ACHN (cell line): Measurements from ENCODE around the gene MRPL48.
"Not testable (repeated sequence)": the region's sequence is repeated elsewhere in the genome, so short reads cannot be mapped to it uniquely, and the experiment has no call there.

ENCODE experiments used
- DNase-seq: peaks from one replicate; pipeline ENCODE4 v3.0.0-alpha.2; 2015
- in situ Hi-C: cut with HindIII; loops from 2 replicates; pipeline ENCODE4 v1.10.0; 2017; ENCODE audit warnings: low sequenced_read_pairs, low pct_ligation_motif_present, low pct_unique_long_range_greater_than_20kb

The MRPL48 gene

DNA sequence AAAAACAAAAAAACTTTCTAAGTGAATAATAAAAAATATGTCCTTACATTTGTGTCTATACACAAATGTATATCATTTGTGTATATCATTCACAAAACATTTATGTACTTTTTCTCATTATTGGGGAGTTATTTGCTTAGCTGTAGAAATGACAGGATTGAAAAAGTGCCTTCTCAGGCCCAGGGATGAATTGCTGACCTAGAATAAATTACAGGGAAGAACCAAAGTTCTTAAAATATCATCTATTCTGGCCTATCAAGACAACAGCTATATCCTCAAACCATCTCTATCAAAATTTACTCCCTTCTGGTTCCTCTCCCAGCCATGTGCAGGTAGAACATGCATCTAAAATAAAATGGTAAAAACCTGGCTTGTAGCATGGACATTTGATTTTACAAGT, 24.9 kb upstream of the MRPL48 start:
- in situ Hi-C loops: no loop called here
- no peak for DNase-seq

DNA sequence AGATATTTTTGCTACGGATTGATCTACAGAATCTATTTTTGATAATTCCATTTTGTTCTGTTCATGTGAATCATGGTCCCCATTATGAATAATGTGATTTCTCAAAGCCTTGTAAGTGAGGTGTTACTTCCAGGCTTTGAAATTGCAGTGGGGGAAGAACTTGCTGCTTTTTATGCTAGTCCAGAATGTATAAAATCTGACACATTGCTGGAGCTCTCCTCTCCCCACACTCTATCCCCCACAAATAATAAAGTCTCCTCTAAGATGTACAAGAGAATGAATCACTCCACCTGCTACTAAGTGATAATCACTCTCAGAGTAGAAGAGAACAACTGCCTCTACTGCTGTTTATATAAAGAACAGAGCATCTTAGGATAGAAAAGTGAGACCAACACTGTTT, 20.9 kb upstream of the MRPL48 start:
- DNase-seq: no peak
- in situ Hi-C loops: no loop called here

DNA sequence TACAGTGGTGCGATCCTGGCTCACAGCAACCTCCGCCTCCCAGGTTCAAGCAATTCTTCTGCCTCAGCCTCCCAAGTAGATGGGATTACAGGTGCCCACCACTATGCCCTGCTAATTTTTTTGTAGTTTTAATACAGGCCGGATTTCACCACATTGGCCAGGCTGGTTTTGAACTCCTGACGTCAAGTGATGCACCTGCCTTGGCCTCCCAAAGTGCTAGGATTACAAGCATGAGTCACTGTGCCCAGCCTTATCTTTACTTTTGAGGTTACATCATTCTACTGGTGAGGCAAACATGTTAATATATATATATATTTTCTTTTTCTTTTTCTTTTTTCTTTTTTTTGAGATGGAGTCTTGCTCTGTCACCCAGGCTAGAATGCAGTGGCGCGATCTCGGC, 16.9 kb upstream of the MRPL48 start:
- in situ Hi-C loops, DNase-seq: not testable (repeated sequence)

DNA sequence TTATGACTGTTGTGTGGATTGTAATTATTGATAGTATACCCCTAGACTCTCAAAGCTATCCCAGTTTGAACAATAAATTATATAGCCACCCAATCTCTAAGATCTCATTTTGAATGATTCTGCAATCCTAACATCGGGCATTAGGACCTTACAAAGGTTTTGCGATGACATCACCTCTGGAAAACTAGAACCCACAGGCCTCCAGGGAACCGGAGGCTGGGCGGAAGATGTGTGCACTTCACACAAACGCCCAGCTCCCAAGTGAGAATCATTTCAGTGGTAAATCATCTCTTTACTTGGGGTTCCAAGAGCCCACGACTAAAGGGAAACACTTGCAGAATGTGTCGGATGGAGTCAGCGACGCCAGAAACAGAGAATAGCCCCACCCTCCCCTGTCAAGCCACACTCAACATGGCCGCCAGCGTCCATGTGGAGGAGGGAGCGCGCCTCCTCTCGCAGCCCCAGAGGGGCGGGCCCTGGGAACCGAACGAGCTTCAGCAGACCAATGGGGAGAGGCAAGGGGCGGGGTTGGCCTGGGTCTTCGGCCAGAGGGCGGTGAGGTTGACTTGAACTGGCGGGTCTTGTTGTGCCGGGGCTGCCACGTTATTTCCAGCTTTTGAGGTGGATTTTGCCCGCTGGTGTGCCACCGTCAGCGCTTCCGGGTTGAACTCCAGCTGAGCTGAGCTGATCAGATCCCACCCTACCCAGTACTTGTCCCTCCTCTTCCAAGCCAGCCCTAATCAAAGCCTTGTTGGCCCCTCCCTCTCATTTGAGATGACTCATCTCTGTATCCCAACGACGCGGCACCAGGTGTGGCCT, 8.4 kb upstream of the MRPL48 start:
- in situ Hi-C loops: no loop called here
- DNase-seq: peak; percentile 96

DNA sequence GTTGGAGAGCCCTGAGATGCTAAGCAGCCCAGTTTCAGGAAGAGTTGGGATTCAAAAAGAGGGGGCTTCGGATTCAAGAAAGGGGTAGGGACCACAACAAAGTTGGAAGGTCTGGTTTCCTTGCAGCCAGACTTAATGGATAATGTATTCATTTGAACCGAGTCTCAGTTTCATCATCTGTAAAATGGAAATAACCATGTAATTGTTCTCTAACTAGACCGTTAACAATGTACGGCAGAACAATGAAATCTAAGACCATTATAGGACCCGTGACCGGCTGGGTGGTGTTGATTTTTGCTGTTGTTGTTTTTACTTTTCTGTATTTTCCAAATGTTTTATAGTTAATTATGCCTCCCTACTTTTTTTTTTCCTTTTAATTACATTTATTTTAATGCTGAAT, 6.4 kb upstream of the MRPL48 start:
- in situ Hi-C loops: no loop called here
- no peak for DNase-seq

DNA sequence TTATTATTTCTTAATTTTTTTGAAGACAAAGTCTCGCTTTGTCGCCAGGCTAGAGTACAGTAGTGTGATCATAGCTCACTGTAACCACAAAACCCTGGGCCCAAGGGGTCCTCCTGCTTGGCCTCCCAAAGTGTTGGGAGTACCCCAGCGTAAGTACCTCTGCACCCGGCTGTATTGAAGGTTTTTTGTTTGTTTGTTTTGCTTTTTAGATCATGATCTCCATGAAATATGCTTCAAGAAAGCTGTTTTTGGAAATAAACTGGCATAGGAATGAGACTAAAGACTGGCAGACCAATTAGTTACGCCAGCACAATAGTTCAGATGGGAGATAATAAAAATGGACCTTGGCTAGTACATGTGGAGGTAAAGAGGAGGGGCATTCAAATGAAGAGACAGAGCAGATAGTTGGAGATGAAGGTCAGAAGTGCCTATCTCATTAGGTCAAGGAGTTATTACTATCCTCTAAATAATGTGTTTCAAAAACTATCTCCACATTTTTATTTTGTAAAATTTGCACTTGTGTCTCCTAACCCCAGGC, 4.1 kb upstream of the MRPL48 start:
- no peak for DNase-seq
- in situ Hi-C loops: no loop called here

DNA sequence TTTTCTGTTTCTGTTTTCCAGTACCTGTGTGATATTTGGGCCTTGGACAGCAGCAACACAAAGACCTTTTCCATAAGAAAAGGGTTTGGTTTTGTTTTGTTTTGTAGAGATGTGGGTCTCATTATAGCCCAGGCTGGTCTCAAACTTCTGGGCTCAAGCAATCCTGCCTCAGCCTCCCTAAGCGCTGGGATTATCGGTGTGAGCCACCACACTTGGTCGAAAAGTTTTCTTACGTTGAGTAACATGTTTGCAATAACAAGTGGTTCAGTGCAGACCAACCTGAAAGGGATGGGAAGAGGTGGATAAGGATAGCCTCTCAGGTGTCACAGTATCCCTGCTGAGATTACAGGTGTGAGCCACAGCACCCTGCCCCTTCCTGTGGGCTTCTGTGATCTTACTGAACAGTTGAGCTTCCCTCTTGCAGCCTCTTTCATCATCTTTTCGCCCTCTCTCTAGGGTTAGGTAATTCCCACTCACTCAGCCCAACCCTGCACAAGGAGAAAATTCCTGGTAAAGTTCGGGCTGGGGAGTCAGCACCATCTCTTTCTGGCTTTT, 3.5 kb upstream of the MRPL48 start:
- in situ Hi-C loops: no loop called here
- DNase-seq: peak; percentile 30

DNA sequence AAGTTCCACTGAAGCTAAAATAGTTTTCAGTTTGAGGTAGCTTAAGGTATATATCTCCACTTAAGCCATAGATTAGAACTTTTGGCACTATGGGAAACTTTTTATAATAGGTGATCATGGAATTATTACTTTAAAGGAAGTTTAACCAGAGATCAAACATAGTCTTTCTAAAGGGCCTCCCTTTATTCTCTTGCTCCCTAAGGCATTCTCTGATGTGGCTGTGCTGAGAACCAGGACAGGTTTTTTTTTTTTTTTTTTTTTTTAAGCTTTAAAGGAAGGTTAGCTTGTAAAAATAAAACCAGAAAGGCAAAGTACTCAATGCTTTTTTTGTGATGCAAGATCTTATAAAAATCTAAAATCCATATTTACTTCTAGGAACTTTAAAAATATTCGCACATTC, 2.9 kb upstream of the MRPL48 start:
- no peak for DNase-seq
- in situ Hi-C loops: no loop called here

DNA sequence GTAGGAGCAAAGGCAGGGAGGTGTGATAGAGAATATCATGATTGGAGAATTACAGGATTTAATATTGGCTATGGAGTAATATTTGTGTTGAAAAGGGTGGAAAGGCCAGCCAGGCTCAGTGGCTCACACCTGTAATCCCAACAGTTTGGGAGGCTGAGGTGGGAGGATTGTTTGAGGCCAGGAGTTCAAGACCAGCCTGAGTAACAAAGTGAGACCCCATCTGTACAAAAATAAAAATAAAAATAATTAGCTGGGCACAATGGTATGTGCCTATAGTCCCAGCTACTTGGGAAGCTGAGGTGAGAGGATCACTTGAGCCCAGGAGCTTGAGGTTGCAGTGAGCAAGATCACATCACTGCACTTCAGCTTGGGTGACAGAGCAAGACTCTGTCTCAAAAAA, 2.2 kb upstream of the MRPL48 start:
- DNase-seq, in situ Hi-C loops: not testable (repeated sequence)

DNA sequence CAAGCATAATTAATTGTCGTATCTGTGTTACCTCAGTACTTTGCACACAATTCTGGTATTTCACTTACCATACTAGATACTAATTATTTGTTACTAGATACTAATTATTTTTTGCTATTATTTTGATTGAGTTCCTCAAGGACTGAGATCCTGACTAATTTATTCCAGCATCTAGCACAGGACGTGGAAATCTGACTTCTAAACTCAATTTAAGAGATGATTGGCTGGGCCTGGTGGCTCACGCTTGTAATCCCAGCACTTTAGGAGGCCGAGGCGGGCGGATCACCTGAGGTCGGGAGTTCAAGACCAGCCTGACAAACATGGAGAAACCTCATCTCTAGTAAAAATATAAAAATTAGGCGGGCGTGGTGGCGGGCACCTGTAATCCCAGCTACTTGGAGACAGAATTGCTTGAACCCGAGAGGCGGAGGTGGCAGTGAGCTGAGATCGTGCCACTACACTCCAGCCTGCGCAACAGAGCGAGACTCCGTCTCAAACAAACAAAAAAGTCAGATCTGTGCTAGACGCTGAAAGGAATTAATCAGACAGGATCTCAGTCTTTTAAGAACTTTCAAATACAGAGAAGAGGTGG, 527 bp upstream of the MRPL48 start:
- DNase-seq: peak; percentile 7

DNA sequence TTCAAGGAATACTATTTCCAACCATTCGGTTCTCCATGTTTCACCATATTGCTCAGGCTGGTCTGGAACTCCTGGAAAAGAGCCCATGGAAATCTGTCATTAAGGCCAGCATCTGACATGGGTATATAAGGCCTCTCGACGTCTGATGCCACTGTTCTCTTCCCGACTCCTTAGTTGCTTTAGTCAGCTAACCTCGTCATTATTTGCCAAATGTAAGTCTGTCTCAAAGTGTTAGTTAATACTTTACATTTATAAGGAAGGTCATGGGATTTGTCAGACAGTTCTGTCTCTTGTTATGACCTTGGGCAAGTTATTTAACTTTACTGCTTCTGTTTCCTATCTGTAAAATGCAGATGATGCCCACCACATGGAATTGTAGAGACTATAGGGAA, 1.6 kb downstream of the MRPL48 start:
- in situ Hi-C loops: no loop called here

More for the DNA sequence above, 527 bp upstream of the MRPL48 start:
- in situ Hi-C loops: no loop called here

DNA sequence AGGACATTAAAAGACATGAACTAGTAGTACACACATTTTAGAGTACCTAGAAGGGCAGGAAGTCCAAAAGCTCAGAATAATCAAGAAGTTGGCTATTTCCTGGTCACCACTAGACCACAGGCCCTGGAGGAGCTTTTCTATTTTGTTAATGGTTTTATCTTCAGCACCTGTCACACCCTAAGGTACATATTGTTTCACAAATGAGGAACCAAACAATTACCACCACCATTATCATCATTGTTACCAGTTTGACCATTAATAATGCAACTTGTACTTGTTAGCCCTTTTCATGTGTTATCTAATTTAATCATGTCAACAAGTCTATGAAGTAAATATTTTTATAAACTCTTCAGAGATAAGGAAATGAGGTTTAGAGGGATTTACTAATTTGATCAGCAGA, 4.9 kb downstream of the MRPL48 start:
- in situ Hi-C loops: no loop called here
- DNase-seq: no peak

More for the DNA sequence above, 1.6 kb downstream of the MRPL48 start:
- DNase-seq: no peak

DNA sequence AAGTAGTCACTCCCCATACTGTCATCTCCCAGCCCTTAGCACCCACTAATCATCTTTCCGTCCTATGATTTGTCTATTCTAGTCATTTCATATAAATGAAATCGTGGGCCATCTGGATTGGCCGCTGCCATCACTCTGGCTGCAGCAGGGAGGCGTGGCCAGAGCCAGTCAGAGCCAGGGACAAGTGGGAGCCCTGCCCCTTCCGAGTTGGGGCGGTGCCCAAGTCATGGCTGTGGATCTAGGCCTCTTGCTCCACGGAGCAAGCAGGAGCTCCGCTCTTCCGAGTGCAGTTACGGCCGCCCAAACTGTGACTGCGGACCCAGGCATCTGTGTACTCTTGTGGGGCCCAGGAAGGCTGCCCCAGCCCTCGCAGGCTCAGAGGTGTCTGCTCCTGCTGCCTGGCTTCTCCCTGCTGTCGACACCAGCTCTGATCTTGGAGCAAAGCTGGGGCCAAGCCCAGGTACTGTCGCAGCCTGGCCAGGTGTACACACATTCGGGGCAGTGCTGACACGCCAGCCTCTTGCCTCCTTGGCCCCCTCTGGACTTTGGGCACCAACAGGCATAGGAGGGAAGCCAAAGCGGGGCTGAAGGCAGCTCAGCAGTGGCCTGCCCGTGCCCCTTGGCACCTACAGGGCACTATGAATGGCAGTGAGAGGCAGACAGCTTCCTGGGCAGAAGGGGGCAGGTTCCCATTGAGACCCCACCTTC, 8.4 kb downstream of the MRPL48 start:
- in situ Hi-C loops: no loop called here
- DNase-seq: no peak

DNA sequence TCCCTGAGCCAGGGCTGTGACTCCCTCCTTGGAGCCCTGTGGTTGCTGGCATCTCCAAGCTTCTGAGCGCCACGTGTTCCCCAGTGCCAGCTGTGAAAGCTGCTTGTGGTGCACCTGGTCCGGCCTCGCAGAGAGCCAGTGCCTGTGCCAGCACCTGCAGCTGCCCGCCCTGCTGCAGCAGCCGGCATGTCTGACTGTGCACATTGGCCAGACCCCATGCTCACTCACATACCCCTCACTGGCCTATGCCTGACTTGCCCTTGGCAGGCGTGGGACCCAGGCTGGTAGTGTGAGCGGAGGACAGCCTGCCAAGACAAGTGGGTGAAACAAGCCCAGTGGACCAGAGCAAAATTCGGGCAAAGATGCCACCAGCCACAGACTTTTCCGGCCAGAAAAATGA, 9.8 kb downstream of the MRPL48 start:
- in situ Hi-C loops: no loop called here
- DNase-seq: no peak

DNA sequence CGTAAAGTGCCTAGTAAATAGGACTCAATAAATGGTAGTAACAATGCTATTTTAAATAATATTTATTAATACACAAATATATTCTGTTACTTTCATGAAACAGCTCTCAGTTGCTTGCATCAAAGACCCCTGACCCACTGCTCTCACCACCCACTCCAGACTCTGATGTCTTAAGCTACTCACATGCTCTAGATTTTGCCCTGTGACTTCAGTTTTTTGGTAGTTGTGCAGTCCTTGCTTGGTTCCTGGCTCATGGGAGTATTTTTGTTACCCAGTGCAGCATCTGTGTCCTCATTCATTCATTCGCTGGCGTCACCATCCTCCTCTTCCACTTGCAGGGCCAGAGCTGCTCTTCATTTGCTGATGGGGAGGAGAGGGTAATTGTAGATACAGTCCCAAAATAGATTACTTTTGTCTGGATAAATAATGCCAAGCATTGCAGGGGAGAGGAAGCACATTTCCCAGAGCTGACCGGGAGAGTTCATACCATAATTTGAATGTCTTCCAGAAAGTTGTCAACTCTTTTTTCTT, 12.7 kb downstream of the MRPL48 start:
- no peak for DNase-seq
- in situ Hi-C loops: no loop called here

DNA sequence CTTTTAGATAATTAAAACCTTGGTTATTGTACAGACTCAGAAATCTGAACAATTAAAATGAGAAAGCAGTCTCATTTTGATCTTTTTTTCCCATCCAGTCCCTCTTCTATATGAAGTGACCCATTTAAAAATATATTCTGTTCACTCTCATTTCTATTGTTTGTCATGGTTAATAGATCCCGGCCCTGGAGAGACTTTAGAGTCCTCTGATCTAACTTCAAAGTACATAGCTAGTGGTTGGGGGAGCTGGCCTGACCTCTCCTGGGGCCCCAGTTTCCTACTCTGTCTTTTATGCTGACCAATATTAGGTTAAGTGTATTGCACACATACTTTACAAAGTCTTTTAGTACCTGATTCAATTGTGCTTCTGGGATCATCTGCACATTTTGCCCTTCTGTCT, 13.5 kb downstream of the MRPL48 start:
- in situ Hi-C loops: no loop called here
- no peak for DNase-seq

DNA sequence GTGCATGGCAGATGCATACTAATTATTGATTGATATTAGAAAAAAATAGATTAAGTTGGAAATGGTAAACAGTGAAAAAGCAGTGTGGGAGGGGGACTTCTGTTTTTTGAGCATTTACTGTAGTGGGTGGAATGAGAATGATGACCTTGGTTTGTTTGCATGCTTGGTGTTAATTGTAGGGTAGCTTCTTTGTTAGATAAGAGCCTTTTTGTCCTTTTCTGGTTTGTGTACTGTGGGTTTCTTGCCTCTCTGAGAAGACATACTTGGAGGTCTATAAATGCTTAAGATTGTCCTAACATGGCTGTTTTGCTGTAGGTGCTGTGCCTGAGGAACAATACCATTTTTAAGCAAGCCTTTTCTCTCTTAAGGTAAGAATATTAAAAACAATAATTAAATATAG, 17.0 kb downstream of the MRPL48 start:
- no peak for DNase-seq
- in situ Hi-C loops: no loop called here

DNA sequence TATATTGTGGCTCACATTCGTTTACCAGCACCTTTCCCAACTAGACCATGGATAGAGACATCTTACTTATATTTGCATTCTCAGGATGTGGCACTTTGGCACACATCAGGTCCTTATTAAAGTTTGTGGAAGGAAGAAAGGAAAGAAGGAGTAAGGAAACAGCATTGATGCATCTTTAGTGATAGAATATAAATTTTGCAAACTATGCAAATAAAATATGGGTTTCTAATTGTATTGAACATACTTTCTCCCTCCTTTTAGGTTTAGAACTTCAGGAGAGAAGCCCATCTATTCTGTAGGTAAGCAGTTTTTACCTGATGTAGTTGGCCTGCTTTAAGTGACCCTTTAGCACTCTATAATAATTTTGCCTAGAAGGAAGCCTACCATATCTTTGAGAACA, 20.4 kb downstream of the MRPL48 start:
- in situ Hi-C loops: no loop called here
- DNase-seq: no peak

DNA sequence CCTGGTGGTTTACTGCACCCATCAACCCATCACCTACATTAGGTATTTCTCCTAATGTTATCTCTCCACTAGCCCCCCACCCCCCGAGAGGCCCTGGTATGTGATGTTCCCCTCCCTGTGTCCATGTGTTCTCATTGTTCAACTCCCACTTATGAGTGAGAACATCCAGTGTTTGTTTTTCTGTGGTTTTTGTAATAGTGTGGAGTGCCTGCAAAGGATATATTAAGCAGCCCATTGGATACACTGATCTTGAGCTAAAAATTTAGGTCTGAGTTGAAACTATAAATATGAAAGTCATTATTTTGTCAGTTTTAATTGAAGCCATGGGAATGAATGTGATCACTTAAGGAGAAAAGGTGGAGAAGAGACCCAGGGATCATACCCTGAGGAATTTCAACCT, 23.0 kb downstream of the MRPL48 start:
- DNase-seq: no peak
- in situ Hi-C loops: no loop called here
